ENCODE results near the gene GABRB1.

GRCh38 chr4:47367761-47368160 is 336.4 kb downstream of the GABRB1 start:
- TF ChIP-seq POLR2A (IDR thresholded peaks at IDR 0.05): no peak
- TF ChIP-seq CTCF (IDR thresholded peaks at IDR 0.05): no peak

Measured in thyroid gland (tissue), 4 donors.